ENCODE data around the gene GNAT1. TPM values are rescaled to one million over a fixed set of nuclear protein-coding genes. Genes with fewer than 3 reads are reported as not detected.

Gene GNAT1
- total RNA-seq: 0.12 and 0.91 TPM in 2 replicates
- long read RNA-seq, partial matches to known transcripts: 0 of 1 reads
- long read RNA-seq, other reads (novel, unspliced or antisense): 0 of 1 reads

GRCh38 chr3:50190936-50191660, at the start of gene GNAT1:
TSS of gene GNAT1 (plus strand) at chr3:50191610. CDS start at chr3:50191726, 116 bp downstream.
- no peaks in the 10 kb centered on the region for H3K36me3 Mint-ChIP-seq (ENCODE audit: insufficient read depth)
- no peak for DNase-seq (ENCODE audit: low spot score, unreplicated experiment)
- no peak within 1 kb of the TSS for H3K4me3 Mint-ChIP-seq (ENCODE audit: low read depth)
- no peak for TF ChIP-seq CTCF (IDR thresholded peaks at IDR 0.05; ENCODE audit: unreplicated experiment)
- peaks cover 3% of the 10 kb centered on the region for H3K4me1 Mint-ChIP-seq (ENCODE audit: low read depth)
- H3K9me3 Mint-ChIP-seq (ENCODE audit: low read depth): no peaks in the 10 kb centered on the region
- peaks cover 5% of the 10 kb centered on the region for H3K27me3 Mint-ChIP-seq
- H3K27ac Mint-ChIP-seq: no peak within 1 kb of the TSS

GRCh38 chr3:50146316-50146901, 45.0 kb upstream of the GNAT1 start:
- peaks cover 9% of the 10 kb centered on the region for H3K4me1 Mint-ChIP-seq (ENCODE audit: low read depth)
- H3K4me3 Mint-ChIP-seq (ENCODE audit: low read depth): no peak overlapping the region
- H3K27me3 Mint-ChIP-seq: peaks cover 16% of the 10 kb centered on the region
- DNase-seq (ENCODE audit: low spot score, unreplicated experiment): no peak
- no peaks in the 10 kb centered on the region for H3K9me3 Mint-ChIP-seq (ENCODE audit: low read depth)
- no peaks in the 10 kb centered on the region for H3K36me3 Mint-ChIP-seq (ENCODE audit: insufficient read depth)
- no peak overlapping the region for H3K27ac Mint-ChIP-seq
- no peak for TF ChIP-seq CTCF (IDR thresholded peaks at IDR 0.05; ENCODE audit: unreplicated experiment)

- no peak overlapping the region for H3K4me3 Mint-ChIP-seq (ENCODE audit: low read depth)
- peaks cover 19% of the 10 kb centered on the region for H3K27me3 Mint-ChIP-seq
- no peak for TF ChIP-seq CTCF (IDR thresholded peaks at IDR 0.05; ENCODE audit: unreplicated experiment)
- peaks cover 9% of the 10 kb centered on the region for H3K4me1 Mint-ChIP-seq (ENCODE audit: low read depth)
- H3K27ac Mint-ChIP-seq: no peak overlapping the region
- no peaks in the 10 kb centered on the region for H3K36me3 Mint-ChIP-seq (ENCODE audit: insufficient read depth)
- no peak for DNase-seq (ENCODE audit: low spot score, unreplicated experiment)
- H3K9me3 Mint-ChIP-seq (ENCODE audit: low read depth): no peaks in the 10 kb centered on the region
Observed at GRCh38 chr3:50147016-50147415, 44.4 kb upstream of the GNAT1 start.

- H3K27me3 Mint-ChIP-seq: peaks cover 19% of the 10 kb centered on the region
- H3K4me1 Mint-ChIP-seq (ENCODE audit: low read depth): peaks cover 9% of the 10 kb centered on the region
- no peaks in the 10 kb centered on the region for H3K36me3 Mint-ChIP-seq (ENCODE audit: insufficient read depth)
- no peak overlapping the region for H3K27ac Mint-ChIP-seq
- DNase-seq (ENCODE audit: low spot score, unreplicated experiment): no peak
- H3K9me3 Mint-ChIP-seq (ENCODE audit: low read depth): no peaks in the 10 kb centered on the region
- no peak overlapping the region for H3K4me3 Mint-ChIP-seq (ENCODE audit: low read depth)
- TF ChIP-seq CTCF (IDR thresholded peaks at IDR 0.05; ENCODE audit: unreplicated experiment): no peak
Observed at GRCh38 chr3:50147447-50147846, 44.0 kb upstream of the GNAT1 start.

GRCh38 chr3:50147861-50148260, 43.5 kb upstream of the GNAT1 start:
- TF ChIP-seq CTCF (IDR thresholded peaks at IDR 0.05; ENCODE audit: unreplicated experiment): no peak
- Mint-ChIP-seq H3K4me3 (ENCODE audit: low read depth) (no peak overlapping the region), H3K36me3 (ENCODE audit: insufficient read depth) (no peaks in the 10 kb centered on the region), H3K9me3 (ENCODE audit: low read depth) (no peaks in the 10 kb centered on the region), H3K27ac (no peak overlapping the region), H3K27me3 (peaks cover 19% of the 10 kb centered on the region), H3K4me1 (ENCODE audit: low read depth) (peaks cover 9% of the 10 kb centered on the region)
- no peak for DNase-seq (ENCODE audit: low spot score, unreplicated experiment)

Measured in progenitor cell of endocrine pancreas (in vitro differentiated cells).